ENCODE results near the gene EDN1. TPM values are rescaled to one million over a fixed set of nuclear protein-coding genes. Genes with fewer than 3 reads are reported as not detected.

Gene EDN1
- total and polyA plus RNA-seq, 2 of the 13 experiments (the other 11 are each of a cell fraction or from before 2014, with no cell fraction given): 0.15 to 1.2 TPM

DNA sequence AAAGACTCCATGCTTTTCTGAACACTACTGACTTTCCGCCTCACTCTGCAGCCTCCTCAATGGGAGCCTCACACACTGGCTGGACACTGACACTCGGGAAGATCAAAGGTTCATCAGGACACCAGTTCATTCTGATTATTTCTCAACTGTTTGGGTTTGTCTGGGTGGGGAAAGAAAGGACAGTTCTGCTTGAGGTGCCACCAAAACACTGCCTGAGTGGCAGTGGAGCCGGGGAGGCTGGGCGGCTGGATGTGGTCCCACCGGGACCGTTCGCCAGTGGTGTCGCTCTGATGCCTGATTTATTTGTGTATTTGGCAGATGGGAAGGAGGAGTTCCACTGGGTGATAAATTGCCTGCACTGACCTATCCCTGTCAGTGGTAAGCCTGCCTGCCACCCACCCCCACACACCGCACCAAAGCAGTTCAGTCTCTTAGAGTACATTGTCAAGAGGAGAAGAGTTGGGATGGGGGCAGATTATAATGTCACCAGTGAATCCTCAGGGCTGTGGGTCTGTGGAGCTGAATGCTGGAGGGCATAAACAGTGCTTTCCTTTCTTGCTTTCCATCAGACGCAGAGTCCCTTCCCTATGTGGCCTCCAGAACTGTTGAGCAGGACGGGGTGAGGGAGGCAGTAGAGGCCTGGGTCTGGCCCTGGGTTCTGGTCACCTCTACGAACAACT, 49.8 kb downstream of the EDN1 start (continued):
- TF ChIP-seq ZMYM4 (CRISPR knock-in tag; IDR thresholded peaks at IDR 0.05) (no peak), EHMT2 (IDR thresholded peaks at IDR 0.05; ENCODE audit: borderline replicate concordance, low read depth, low read length) (no peak), CBX1 (IDR thresholded peaks at IDR 0.05; ENCODE audit: low read depth) (no peak), ZNF34 (CRISPR knock-in tag; IDR thresholded peaks at IDR 0.05; ENCODE audit: borderline replicate concordance) (no peak), NBN (conservative IDR thresholded peaks at IDR 0.05) (no peak), ARID2 (CRISPR knock-in tag; IDR thresholded peaks at IDR 0.05; ENCODE audit: borderline replicate concordance) (no peak), ZNF234 (CRISPR knock-in tag; conservative IDR thresholded peaks at IDR 0.05) (no peak), ELF4 (CRISPR knock-in tag; IDR thresholded peaks at IDR 0.05; ENCODE audit: borderline replicate concordance) (no peak), TOPORS (CRISPR knock-in tag; IDR thresholded peaks at IDR 0.05) (no peak), ZFX (CRISPR knock-in tag; IDR thresholded peaks at IDR 0.05; ENCODE audit: low read depth) (peak; percentile 39; the same call in 1 of the 2 replicates), SMAD3 (CRISPR knock-in tag; IDR thresholded peaks at IDR 0.05) (no peak), DMAP1 (CRISPR knock-in tag; IDR thresholded peaks at IDR 0.05) (no peak), ZKSCAN1 (IDR thresholded peaks at IDR 0.05; ENCODE audit: low read length) (no peak), SOX13 (IDR thresholded peaks at IDR 0.05) (no peak), SOX13 (CRISPR knock-in tag; conservative IDR thresholded peaks at IDR 0.05 in 1 of 2, IDR thresholded peaks at IDR 0.05 in 1 of 2) (peak in 1 of 2 experiments; percentile 40; a peak in 1 of 4 replicates), GLI4 (CRISPR knock-in tag; IDR thresholded peaks at IDR 0.05; ENCODE audit: borderline replicate concordance) (no peak), IRF2 (CRISPR knock-in tag; IDR thresholded peaks at IDR 0.05) (no peak), SALL1 (CRISPR knock-in tag; IDR thresholded peaks at IDR 0.05) (peak; percentile 51; the same call in 1 of the 2 replicates), CCDC6 (CRISPR knock-in tag; IDR thresholded peaks at IDR 0.05) (no peak), EEA1 (CRISPR knock-in tag; IDR thresholded peaks at IDR 0.05; ENCODE audit: borderline replicate concordance) (no peak), RARA (CRISPR knock-in tag; IDR thresholded peaks at IDR 0.05) (peak; percentile 64), TCF7 (IDR thresholded peaks at IDR 0.05; ENCODE audit: low read depth) (peak; percentile 77), RBM39 (IDR thresholded peaks at IDR 0.05; ENCODE audit: low read depth, low read length, poor library complexity, severe bottlenecking) (no peak), YEATS4 (CRISPR knock-in tag; IDR thresholded peaks at IDR 0.05; ENCODE audit: borderline replicate concordance) (no peak), CTCF (CRISPR knock-in tag; IDR thresholded peaks at IDR 0.05) (peak; percentile 37), SP5 (CRISPR knock-in tag; IDR thresholded peaks at IDR 0.05; ENCODE audit: borderline replicate concordance, low read depth) (peak; percentile 39; the same call in 1 of the 2 replicates), MLLT10 (CRISPR knock-in tag; IDR thresholded peaks at IDR 0.05) (no peak), SNAPC5 (CRISPR knock-in tag; IDR thresholded peaks at IDR 0.05; ENCODE audit: borderline replicate concordance) (no peak), ZNF570 (CRISPR knock-in tag; IDR thresholded peaks at IDR 0.05; ENCODE audit: borderline replicate concordance) (no peak), ZNF143 (CRISPR knock-in tag; IDR thresholded peaks at IDR 0.05) (0 out of 2 replicates have a peak, but pooled peaks have one; percentile 18), MED13 (CRISPR knock-in tag; IDR thresholded peaks at IDR 0.05) (no peak), ZNF737 (CRISPR knock-in tag; IDR thresholded peaks at IDR 0.05; ENCODE audit: borderline replicate concordance) (no peak)
